ENCODE data around the gene COMMD3.

Gene COMMD3

GRCh38 chr10:22319980-22320558 lies 3.9 kb downstream of the COMMD3 start:
- DNase-seq (ENCODE audit: low spot score) = no peak

- peak; percentile 74 for DNase-seq (ENCODE audit: low spot score)
Observed at GRCh38 chr10:22320591-22321155, 4.5 kb downstream of the COMMD3 start, which contains the start of gene BMI1. Gene BMI1, plus strand, starts transcription at chr10:22321099. Its CDS starts 5,351 bp downstream, at chr10:22326450.

- no peak for DNase-seq (ENCODE audit: low spot score)
Observed at GRCh38 chr10:22321156-22321923, 5.2 kb downstream of the COMMD3 start.

- no peak for DNase-seq (ENCODE audit: low spot score)
Observed at GRCh38 chr10:22321924-22322640, 5.9 kb downstream of the COMMD3 start.

GRCh38 chr10:22322641-22323160 lies 6.5 kb downstream of the COMMD3 start:
- DNase-seq (ENCODE audit: low spot score) = no peak

GRCh38 chr10:22323538-22324305 lies 7.5 kb downstream of the COMMD3 start:
- DNase-seq (ENCODE audit: low spot score) = peak; percentile 74

GRCh38 chr10:22324413-22324812 lies 8.2 kb downstream of the COMMD3 start:
- DNase-seq (ENCODE audit: low spot score) = no peak

- DNase-seq (ENCODE audit: low spot score) = no peak
Observed at GRCh38 chr10:22324893-22325271, 8.7 kb downstream of the COMMD3 start.

- DNase-seq (ENCODE audit: low spot score) = no peak
Observed at GRCh38 chr10:22325272-22326144, 9.3 kb downstream of the COMMD3 start.

- DNase-seq (ENCODE audit: low spot score) = no peak
Observed at GRCh38 chr10:22326145-22326702, 10.0 kb downstream of the COMMD3 start.

GRCh38 chr10:22329150-22329549 lies 13.0 kb downstream of the COMMD3 start:
- DNase-seq (ENCODE audit: low spot score) = no peak

- no peak for DNase-seq (ENCODE audit: low spot score)
Observed at GRCh38 chr10:22332116-22332692, 16.0 kb downstream of the COMMD3 start.

- no peak for DNase-seq (ENCODE audit: low spot score)
Observed at GRCh38 chr10:22333167-22333974, 17.2 kb downstream of the COMMD3 start.

- no peak for DNase-seq (ENCODE audit: low spot score)
Observed at GRCh38 chr10:22333975-22334282, 17.7 kb downstream of the COMMD3 start.

- no peak for DNase-seq (ENCODE audit: low spot score)
Observed at GRCh38 chr10:22334414-22335172, 18.4 kb downstream of the COMMD3 start.

GRCh38 chr10:22335173-22335933 lies 19.2 kb downstream of the COMMD3 start:
- no peak for DNase-seq (ENCODE audit: low spot score)

- DNase-seq (ENCODE audit: low spot score) = no peak
Observed at GRCh38 chr10:22338185-22338900, 22.2 kb downstream of the COMMD3 start.

Data from COLO829 (cell line).